Prostate gland (tissue), 2 donors: Measurements from ENCODE around the gene KRT33A.

Experiments
- CTCF ChIP-seq, 4 experiments: fragments of 200-600 bp in 2 of 4; fragments of 450-650 bp in 2 of 4; sonication (generic) in 2 of 4; IDR thresholded peaks; 1 replicate in 3 of 4; 2 replicates in 1 of 4; pipeline ENCODE4 v1.5.1; 2016 to 2019; ENCODE audit warnings: antibody characterized with exemption in 4 of 4, mild to moderate bottlenecking in 2 of 4, moderate library complexity in 2 of 4
- POLR2AphosphoS5 ChIP-seq: sonication (generic); formaldehyde crosslinking; IDR thresholded peaks from one replicate; pipeline ENCODE4 v1.6.1; 2017; ENCODE audit warnings: antibody characterized with exemption

GRCh38 chr17:41324180-41325075, 26.2 kb downstream of the KRT33A start:
- TF ChIP-seq CTCF (IDR thresholded peaks at IDR 0.05): peak in 2 of 4 experiments; percentile 48 to 54
- no peak for TF ChIP-seq POLR2AphosphoS5
